ENCODE data around the gene DHRS2.
"Not testable (repeated sequence)": the region's sequence is repeated elsewhere in the genome, so short reads cannot be mapped to it uniquely, and the experiment has no call there.

The DHRS2 gene

GRCh38 chr14:23650506-23650905 is 14.3 kb downstream of the DHRS2 start:
- no peak for DNase-seq

- DNase-seq, result no peak
Measured at GRCh38 chr14:23653051-23653450, 16.9 kb downstream of the DHRS2 start.

- DNase-seq, result no peak
Measured at GRCh38 chr14:23654231-23654630, 18.1 kb downstream of the DHRS2 start.

- DNase-seq, result no peak
Measured at GRCh38 chr14:23657959-23658470, 21.9 kb downstream of the DHRS2 start.

- DNase-seq, result no peak
Measured at GRCh38 chr14:23660290-23661226, 24.4 kb downstream of the DHRS2 start.

GRCh38 chr14:23661542-23661941 is 25.4 kb downstream of the DHRS2 start:
- no peak for DNase-seq

GRCh38 chr14:23663127-23663526 is 27.0 kb downstream of the DHRS2 start:
- no peak for DNase-seq

- DNase-seq, result no peak
Measured at GRCh38 chr14:23663711-23664110, 27.5 kb downstream of the DHRS2 start.

- DNase-seq, result no peak
Measured at GRCh38 chr14:23664207-23664885, 28.2 kb downstream of the DHRS2 start.

- DNase-seq, result no peak
Measured at GRCh38 chr14:23665302-23666016, 29.3 kb downstream of the DHRS2 start.

- DNase-seq, result no peak
Measured at GRCh38 chr14:23667134-23667533, 31.0 kb downstream of the DHRS2 start.

GRCh38 chr14:23669441-23669840 is 33.3 kb downstream of the DHRS2 start:
- no peak for DNase-seq

- no peak for DNase-seq
Measured at GRCh38 chr14:23670481-23670880, 34.3 kb downstream of the DHRS2 start.

GRCh38 chr14:23672200-23672599 is 36.0 kb downstream of the DHRS2 start:
- DNase-seq, result no peak

GRCh38 chr14:23675337-23675736 is 39.2 kb downstream of the DHRS2 start:
- no peak for DNase-seq

- no peak for DNase-seq
Measured at GRCh38 chr14:23675906-23676305, 39.7 kb downstream of the DHRS2 start.

- no peak for DNase-seq
Measured at GRCh38 chr14:23681337-23681736, 45.2 kb downstream of the DHRS2 start.

- not testable (repeated sequence) for DNase-seq
Measured at GRCh38 chr14:23689709-23690514, 53.7 kb downstream of the DHRS2 start.

GRCh38 chr14:23692416-23692815 is 56.3 kb downstream of the DHRS2 start:
- no peak for DNase-seq

GRCh38 chr14:23693252-23693775 is 57.1 kb downstream of the DHRS2 start:
- no peak for DNase-seq

GRCh38 chr14:23694085-23694948 is 58.2 kb downstream of the DHRS2 start:
- peak; percentile 10 for DNase-seq
